ENCODE data around the gene SDHA. TPM values are rescaled to one million over a fixed set of nuclear protein-coding genes. Genes with fewer than 3 reads are reported as not detected.
"Not testable (repeated sequence)": the region's sequence is repeated elsewhere in the genome, so short reads cannot be mapped to it uniquely, and the experiment has no call there.

Gene SDHA
- total RNA-seq, 1 experiment from 2014 or later, result 75.0 TPM

- H3K27ac Mint-ChIP-seq (ENCODE audit: low read depth, unreplicated experiment), result peak overlapping the region; percentile 46
- CTCF ChIA-PET, result interaction anchor here (0.6 kb wide), 1 partner anchor 17 kb away, joined by 3 read pairs; no protein-coding TSS in a partner anchor
- no TSS peak for BruUV-seq (replicated peaks)
- peaks cover 15% of the 10 kb centered on the region for H3K9me3 Mint-ChIP-seq (ENCODE audit: unreplicated experiment)
- no peak for TF ChIP-seq CTCF (IDR thresholded peaks at IDR 0.05; ENCODE audit: unreplicated experiment)
- H3K36me3 Mint-ChIP-seq (ENCODE audit: insufficient read depth, unreplicated experiment), result peaks cover 51% of the 10 kb centered on the region
- intact Hi-C loops (cut with micrococcal nuclease), result no loop called here
- POLR2A ChIA-PET, result interaction anchor here (1.5 kb wide), 1 partner anchor 15 kb away, joined by 5 read pairs; the partner anchor contains the start of gene PDCD6
- H3K27me3 Mint-ChIP-seq (ENCODE audit: insufficient read depth, unreplicated experiment), result no peaks in the 10 kb centered on the region
- H3K4me3 Mint-ChIP-seq (ENCODE audit: unreplicated experiment), result no peak overlapping the region
- DNase-seq (ENCODE audit: unreplicated experiment), result no peak
- H3K4me1 Mint-ChIP-seq (ENCODE audit: insufficient read depth, unreplicated experiment), result peaks cover 10% of the 10 kb centered on the region
Measured at GRCh38 chr5:285991-286557, 68.0 kb downstream of the SDHA start.

GRCh38 chr5:290200-290599, 72.1 kb downstream of the SDHA start:
- intact Hi-C loops (cut with micrococcal nuclease); CTCF ChIA-PET; H3K9me3 Mint-ChIP-seq (ENCODE audit: unreplicated experiment); H3K4me1 Mint-ChIP-seq (ENCODE audit: insufficient read depth, unreplicated experiment); POLR2A ChIA-PET; H3K27me3 Mint-ChIP-seq (ENCODE audit: insufficient read depth, unreplicated experiment); H3K4me3 Mint-ChIP-seq (ENCODE audit: unreplicated experiment); BruUV-seq (replicated peaks); H3K27ac Mint-ChIP-seq (ENCODE audit: low read depth, unreplicated experiment); DNase-seq (ENCODE audit: unreplicated experiment): not testable (repeated sequence)
- H3K36me3 Mint-ChIP-seq (ENCODE audit: insufficient read depth, unreplicated experiment), result peaks cover 48% of the 10 kb centered on the region

- POLR2A ChIA-PET; CTCF ChIA-PET; H3K27me3 Mint-ChIP-seq (ENCODE audit: insufficient read depth, unreplicated experiment); H3K4me3 Mint-ChIP-seq (ENCODE audit: unreplicated experiment); H3K27ac Mint-ChIP-seq (ENCODE audit: low read depth, unreplicated experiment); BruUV-seq (replicated peaks); H3K9me3 Mint-ChIP-seq (ENCODE audit: unreplicated experiment); H3K4me1 Mint-ChIP-seq (ENCODE audit: insufficient read depth, unreplicated experiment); intact Hi-C loops (cut with micrococcal nuclease); DNase-seq (ENCODE audit: unreplicated experiment): not testable (repeated sequence)
- H3K36me3 Mint-ChIP-seq (ENCODE audit: insufficient read depth, unreplicated experiment), result peaks cover 45% of the 10 kb centered on the region
Measured at GRCh38 chr5:291345-291744, 73.2 kb downstream of the SDHA start.

- DNase-seq (ENCODE audit: unreplicated experiment); H3K4me3 Mint-ChIP-seq (ENCODE audit: unreplicated experiment); CTCF ChIA-PET; H3K4me1 Mint-ChIP-seq (ENCODE audit: insufficient read depth, unreplicated experiment); H3K27me3 Mint-ChIP-seq (ENCODE audit: insufficient read depth, unreplicated experiment); BruUV-seq (replicated peaks); POLR2A ChIA-PET; H3K9me3 Mint-ChIP-seq (ENCODE audit: unreplicated experiment); intact Hi-C loops (cut with micrococcal nuclease); H3K27ac Mint-ChIP-seq (ENCODE audit: low read depth, unreplicated experiment): not testable (repeated sequence)
- peaks cover 26% of the 10 kb centered on the region for H3K36me3 Mint-ChIP-seq (ENCODE audit: insufficient read depth, unreplicated experiment)
Measured at GRCh38 chr5:294788-295187, 76.7 kb downstream of the SDHA start.

- H3K27me3 Mint-ChIP-seq (ENCODE audit: insufficient read depth, unreplicated experiment); H3K27ac Mint-ChIP-seq (ENCODE audit: low read depth, unreplicated experiment); H3K4me3 Mint-ChIP-seq (ENCODE audit: unreplicated experiment); intact Hi-C loops (cut with micrococcal nuclease); H3K4me1 Mint-ChIP-seq (ENCODE audit: insufficient read depth, unreplicated experiment); DNase-seq (ENCODE audit: unreplicated experiment); POLR2A ChIA-PET; BruUV-seq (replicated peaks); H3K9me3 Mint-ChIP-seq (ENCODE audit: unreplicated experiment): not testable (repeated sequence)
- H3K36me3 Mint-ChIP-seq (ENCODE audit: insufficient read depth, unreplicated experiment), result peaks cover 17% of the 10 kb centered on the region
- CTCF ChIA-PET, result interaction anchor here (0.7 kb wide), 1 partner anchor 13 kb away, joined by 3 read pairs; no protein-coding TSS in a partner anchor
Measured at GRCh38 chr5:296207-296606, 78.1 kb downstream of the SDHA start.

- POLR2A ChIA-PET; CTCF ChIA-PET; H3K4me1 Mint-ChIP-seq (ENCODE audit: insufficient read depth, unreplicated experiment); H3K4me3 Mint-ChIP-seq (ENCODE audit: unreplicated experiment); BruUV-seq (replicated peaks); H3K9me3 Mint-ChIP-seq (ENCODE audit: unreplicated experiment); DNase-seq (ENCODE audit: unreplicated experiment); H3K27me3 Mint-ChIP-seq (ENCODE audit: insufficient read depth, unreplicated experiment); intact Hi-C loops (cut with micrococcal nuclease); H3K27ac Mint-ChIP-seq (ENCODE audit: low read depth, unreplicated experiment): not testable (repeated sequence)
- H3K36me3 Mint-ChIP-seq (ENCODE audit: insufficient read depth, unreplicated experiment), result peaks cover 14% of the 10 kb centered on the region
Measured at GRCh38 chr5:296954-297353, 78.8 kb downstream of the SDHA start.

GRCh38 chr5:297448-297847, 79.3 kb downstream of the SDHA start:
- DNase-seq (ENCODE audit: unreplicated experiment); intact Hi-C loops (cut with micrococcal nuclease); CTCF ChIA-PET; H3K4me1 Mint-ChIP-seq (ENCODE audit: insufficient read depth, unreplicated experiment); BruUV-seq (replicated peaks); H3K27me3 Mint-ChIP-seq (ENCODE audit: insufficient read depth, unreplicated experiment); H3K9me3 Mint-ChIP-seq (ENCODE audit: unreplicated experiment); H3K27ac Mint-ChIP-seq (ENCODE audit: low read depth, unreplicated experiment); POLR2A ChIA-PET; H3K4me3 Mint-ChIP-seq (ENCODE audit: unreplicated experiment): not testable (repeated sequence)
- peaks cover 14% of the 10 kb centered on the region for H3K36me3 Mint-ChIP-seq (ENCODE audit: insufficient read depth, unreplicated experiment)

- H3K27ac Mint-ChIP-seq (ENCODE audit: low read depth, unreplicated experiment); H3K9me3 Mint-ChIP-seq (ENCODE audit: unreplicated experiment); BruUV-seq (replicated peaks); H3K4me3 Mint-ChIP-seq (ENCODE audit: unreplicated experiment); DNase-seq (ENCODE audit: unreplicated experiment); intact Hi-C loops (cut with micrococcal nuclease); H3K27me3 Mint-ChIP-seq (ENCODE audit: insufficient read depth, unreplicated experiment); H3K4me1 Mint-ChIP-seq (ENCODE audit: insufficient read depth, unreplicated experiment): not testable (repeated sequence)
- POLR2A ChIA-PET, result interaction anchor here (1.1 kb wide), 1 partner anchor 571 kb away, joined by 3 read pairs; no protein-coding TSS in a partner anchor
- CTCF ChIA-PET, result interaction anchor here (1.2 kb wide), 1 partner anchor 19 kb away, joined by 4 read pairs; no protein-coding TSS in a partner anchor
- peaks cover 21% of the 10 kb centered on the region for H3K36me3 Mint-ChIP-seq (ENCODE audit: insufficient read depth, unreplicated experiment)
Measured at GRCh38 chr5:297991-298736, 80.0 kb downstream of the SDHA start.

Measured in MCF 10A (cell line).